Mesothelial cell of epicardium (in vitro differentiated cells): ENCODE measurements around the gene CCDC3. TPM values are rescaled to one million over a fixed set of nuclear protein-coding genes. Genes with fewer than 3 reads are reported as not detected.

Experiments used
- DNase-seq, 2 experiments: peaks; one replicate each; pipeline ENCODE4 v3.0.0; 2021; ENCODE audit warnings: low spot score in 2 of 2; ENCODE audit not compliant: unreplicated experiment in 2 of 2
- H3K27ac Mint-ChIP-seq: 2 replicates; pipeline ENCODE4 v1.8.0; 2021; ENCODE audit warnings: mixed read lengths
- H3K27me3 Mint-ChIP-seq: 2 replicates; pipeline ENCODE4 v1.8.0; 2021; ENCODE audit warnings: low read depth, mixed read lengths
- H3K36me3 Mint-ChIP-seq: 2 replicates; pipeline ENCODE4 v1.8.0; 2021; ENCODE audit warnings: mixed read lengths
- H3K4me1 Mint-ChIP-seq: 2 replicates; pipeline ENCODE4 v1.8.0; 2021; ENCODE audit warnings: mixed read lengths
- H3K4me3 Mint-ChIP-seq: 2 replicates; pipeline ENCODE4 v1.8.0; 2021; ENCODE audit warnings: mild to moderate bottlenecking, moderate library complexity, mixed read lengths
- H3K9me3 Mint-ChIP-seq: 2 replicates; pipeline ENCODE4 v1.8.0; 2021; ENCODE audit warnings: mixed read lengths
- CTCF ChIP-seq: fragments of 200-600 bp; sonication (generic); IDR thresholded peaks from one replicate; pipeline ENCODE4 v1.5.0; 2021; ENCODE audit warnings: antibody characterized with exemption; ENCODE audit not compliant: unreplicated experiment
- total RNA-seq: library from RNA; stranded (reverse); gene quantifications from 3 replicates; pipeline ENCODE4 v1.2.1, GENCODE V29; 2021

CCDC3 gene
- total RNA-seq, 1 donor from 2014 or later, result 5.7 TPM

- no peak overlapping the region for H3K27ac Mint-ChIP-seq
- DNase-seq, result no peak
- no peaks in the 10 kb centered on the region for H3K27me3 Mint-ChIP-seq
- no peak overlapping the region for H3K4me3 Mint-ChIP-seq
- peaks cover 9% of the 10 kb centered on the region for H3K9me3 Mint-ChIP-seq
- no peaks in the 10 kb centered on the region for H3K36me3 Mint-ChIP-seq
- no peak for TF ChIP-seq CTCF
- H3K4me1 Mint-ChIP-seq, result peaks cover 16% of the 10 kb centered on the region
Observed at GRCh38 chr10:12915637-12916168, 85.8 kb downstream of the CCDC3 start.

GRCh38 chr10:12914111-12914510 lies 87.4 kb downstream of the CCDC3 start:
- H3K27me3 Mint-ChIP-seq, result no peaks in the 10 kb centered on the region
- DNase-seq, result no peak
- no peaks in the 10 kb centered on the region for H3K36me3 Mint-ChIP-seq
- no peak overlapping the region for H3K27ac Mint-ChIP-seq
- peaks cover 10% of the 10 kb centered on the region for H3K4me1 Mint-ChIP-seq
- peaks cover 9% of the 10 kb centered on the region for H3K9me3 Mint-ChIP-seq
- no peak for TF ChIP-seq CTCF
- no peak overlapping the region for H3K4me3 Mint-ChIP-seq

- Mint-ChIP-seq H3K27me3 (no peaks in the 10 kb centered on the region), H3K36me3 (no peaks in the 10 kb centered on the region), H3K9me3 (peaks cover 9% of the 10 kb centered on the region), H3K27ac (no peak overlapping the region), H3K4me3 (no peak overlapping the region), H3K4me1 (peaks cover 12% of the 10 kb centered on the region)
- no peak for DNase-seq
- TF ChIP-seq CTCF, result no peak
Observed at GRCh38 chr10:12911795-12912194, 89.7 kb downstream of the CCDC3 start.

GRCh38 chr10:12910835-12911234 lies 90.7 kb downstream of the CCDC3 start:
- H3K27me3 Mint-ChIP-seq, result peaks cover 2% of the 10 kb centered on the region
- H3K36me3 Mint-ChIP-seq, result no peaks in the 10 kb centered on the region
- no peak for TF ChIP-seq CTCF
- no peak for DNase-seq
- peaks cover 9% of the 10 kb centered on the region for H3K9me3 Mint-ChIP-seq
- H3K4me3 Mint-ChIP-seq, result no peak overlapping the region
- peaks cover 12% of the 10 kb centered on the region for H3K4me1 Mint-ChIP-seq
- no peak overlapping the region for H3K27ac Mint-ChIP-seq

- no peak overlapping the region for H3K27ac Mint-ChIP-seq
- H3K4me3 Mint-ChIP-seq, result no peak overlapping the region
- H3K4me1 Mint-ChIP-seq, result peaks cover 7% of the 10 kb centered on the region
- no peak for DNase-seq
- H3K9me3 Mint-ChIP-seq, result peaks cover 9% of the 10 kb centered on the region
- no peaks in the 10 kb centered on the region for H3K36me3 Mint-ChIP-seq
- TF ChIP-seq CTCF, result no peak
- peaks cover 6% of the 10 kb centered on the region for H3K27me3 Mint-ChIP-seq
Observed at GRCh38 chr10:12909836-12910185, 91.7 kb downstream of the CCDC3 start.

GRCh38 chr10:12909182-12909835 lies 92.2 kb downstream of the CCDC3 start:
- TF ChIP-seq CTCF, result no peak
- no peak overlapping the region for H3K27ac Mint-ChIP-seq
- H3K27me3 Mint-ChIP-seq, result peaks cover 6% of the 10 kb centered on the region
- peaks cover 6% of the 10 kb centered on the region for H3K4me1 Mint-ChIP-seq
- no peak overlapping the region for H3K4me3 Mint-ChIP-seq
- no peak for DNase-seq
- peaks cover 9% of the 10 kb centered on the region for H3K9me3 Mint-ChIP-seq
- no peaks in the 10 kb centered on the region for H3K36me3 Mint-ChIP-seq
